ACC112 (cell line): Measurements from ENCODE around the gene KIRREL2.

ENCODE experiments used
- H2AFZ ChIP-seq: fragments of 200-600 bp; sonication (generic); one replicate; pipeline ENCODE4 v1.6.0; 2017; ENCODE audit warnings: antibody characterized with exemption, low read length; ENCODE audit not compliant: unreplicated experiment
- H3K27ac ChIP-seq: fragments of 200-600 bp; sonication (generic); 2 replicates; pipeline ENCODE4 v1.5.1; 2014; ENCODE audit warnings: low read depth, mild to moderate bottlenecking, antibody characterized with exemption, low read length, moderate library complexity
- H3K27me3 ChIP-seq: fragments of 200-600 bp; sonication (generic); 2 replicates; pipeline ENCODE4 v1.6.1; 2014; ENCODE audit warnings: mild to moderate bottlenecking, antibody characterized with exemption, low read length, moderate library complexity, mixed read lengths; ENCODE audit not compliant: insufficient read depth
- H3K36me3 ChIP-seq: fragments of 200-600 bp; sonication (generic); 2 replicates; pipeline ENCODE4 v1.6.1; 2016; ENCODE audit warnings: mild to moderate bottlenecking, antibody characterized with exemption, low read length, moderate library complexity, mixed read lengths; ENCODE audit not compliant: insufficient read depth
- H3K4me1 ChIP-seq: fragments of 200-600 bp; sonication (generic); one replicate; pipeline ENCODE4 v1.6.1; 2016; ENCODE audit warnings: low read length, mixed read lengths; ENCODE audit not compliant: insufficient read depth, unreplicated experiment, control insufficient read depth
- H3K4me3 ChIP-seq: fragments of 200-600 bp; sonication (generic); 2 replicates; pipeline ENCODE4 v1.5.1; 2014; ENCODE audit warnings: mild to moderate bottlenecking, low read depth, low read length
- H3K79me2 ChIP-seq: fragments of 200-600 bp; sonication (generic); one replicate; pipeline ENCODE4 v1.6.0; 2016; ENCODE audit warnings: low read length; ENCODE audit not compliant: control insufficient read depth, unreplicated experiment, insufficient read depth

Gene KIRREL2

GRCh38 chr19:35856546-35857149 is at the start of gene KIRREL2:
KIRREL2 (plus strand) TSS chr19:35856911; CDS start chr19:35857120, 209 bp downstream.
- peaks cover 3% of the 10 kb centered on the region for H3K4me1 ChIP-seq
- peaks cover 55% of the 10 kb centered on the region for H3K27me3 ChIP-seq
- peak within 1 kb of the TSS; percentile 78 for H3K4me3 ChIP-seq
- no peaks in the 10 kb centered on the region for H3K79me2 ChIP-seq
- no peak within 1 kb of the TSS for H3K27ac ChIP-seq
- H2AFZ ChIP-seq = no peak within 1 kb of the TSS
- no peaks in the 10 kb centered on the region for H3K36me3 ChIP-seq

- no peak overlapping the region for H3K4me3 ChIP-seq
- no peaks in the 10 kb centered on the region for H3K4me1 ChIP-seq
- no peaks in the 10 kb centered on the region for H3K36me3 ChIP-seq
- H3K27ac ChIP-seq = no peak overlapping the region
- no peak overlapping the region for H2AFZ ChIP-seq
- H3K27me3 ChIP-seq = peaks cover 13% of the 10 kb centered on the region
- H3K79me2 ChIP-seq = no peaks in the 10 kb centered on the region
These were observed 49.1 kb upstream of the KIRREL2 start for GRCh38 chr19:35807633-35808032.

GRCh38 chr19:35811317-35812219 is 45.1 kb upstream of the KIRREL2 start:
- no peak overlapping the region for H3K4me3 ChIP-seq
- peaks cover 9% of the 10 kb centered on the region for H3K27me3 ChIP-seq
- no peaks in the 10 kb centered on the region for H3K79me2 ChIP-seq
- no peak overlapping the region for H3K27ac ChIP-seq
- no peaks in the 10 kb centered on the region for H3K36me3 ChIP-seq
- no peak overlapping the region for H2AFZ ChIP-seq
- H3K4me1 ChIP-seq = no peaks in the 10 kb centered on the region

- no peaks in the 10 kb centered on the region for H3K36me3 ChIP-seq
- no peak within 1 kb of the TSS for H2AFZ ChIP-seq
- no peaks in the 10 kb centered on the region for H3K79me2 ChIP-seq
- H3K4me3 ChIP-seq = no peak within 1 kb of the TSS
- H3K27me3 ChIP-seq = peaks cover 9% of the 10 kb centered on the region
- no peak within 1 kb of the TSS for H3K27ac ChIP-seq
- no peaks in the 10 kb centered on the region for H3K4me1 ChIP-seq
These were observed 44.3 kb upstream of the KIRREL2 start, which contains the start of gene PRODH2 for GRCh38 chr19:35812220-35813042. PRODH2 (minus strand) TSS chr19:35812845; CDS start chr19:35812805, 40 bp downstream.

- H2AFZ ChIP-seq = no peak overlapping the region
- no peaks in the 10 kb centered on the region for H3K79me2 ChIP-seq
These were observed 43.4 kb upstream of the KIRREL2 start for GRCh38 chr19:35813043-35813890.

GRCh38 chr19:35816262-35816661 is 40.4 kb upstream of the KIRREL2 start:
- Histone ChIP-seq H3K36me3 (no peaks in the 10 kb centered on the region), H3K4me1 (no peaks in the 10 kb centered on the region), H3K79me2 (no peaks in the 10 kb centered on the region), H3K27me3 (peaks cover 5% of the 10 kb centered on the region; the same call in 1 of the 2 replicates), H2AFZ (no peak overlapping the region), H3K27ac (no peak overlapping the region), H3K4me3 (no peak overlapping the region)

More at GRCh38 chr19:35813043-35813890, 43.4 kb upstream of the KIRREL2 start:
- H3K36me3 ChIP-seq = no peaks in the 10 kb centered on the region
- no peak overlapping the region for H3K4me3 ChIP-seq
- H3K4me1 ChIP-seq = no peaks in the 10 kb centered on the region
- H3K27me3 ChIP-seq = peaks cover 9% of the 10 kb centered on the region
- no peak overlapping the region for H3K27ac ChIP-seq

- peaks cover 2% of the 10 kb centered on the region; the same call in 1 of the 2 replicates for H3K27me3 ChIP-seq
- no peaks in the 10 kb centered on the region for H3K4me1 ChIP-seq
These were observed 39.9 kb upstream of the KIRREL2 start for GRCh38 chr19:35816846-35817245.

GRCh38 chr19:35818445-35818844 is 38.3 kb upstream of the KIRREL2 start:
- H3K27ac ChIP-seq = no peak overlapping the region
- no peaks in the 10 kb centered on the region for H3K36me3 ChIP-seq
- no peak overlapping the region for H2AFZ ChIP-seq
- H3K4me1 ChIP-seq = no peaks in the 10 kb centered on the region
- H3K27me3 ChIP-seq = peaks cover 8% of the 10 kb centered on the region; the same call in 1 of the 2 replicates
- H3K4me3 ChIP-seq = no peak overlapping the region
- no peaks in the 10 kb centered on the region for H3K79me2 ChIP-seq

More at GRCh38 chr19:35816846-35817245, 39.9 kb upstream of the KIRREL2 start:
- H3K79me2 ChIP-seq = no peaks in the 10 kb centered on the region
- no peaks in the 10 kb centered on the region for H3K36me3 ChIP-seq
- no peak overlapping the region for H3K27ac ChIP-seq
- H3K4me3 ChIP-seq = no peak overlapping the region
- no peak overlapping the region for H2AFZ ChIP-seq

- H3K27me3 ChIP-seq = peaks cover 23% of the 10 kb centered on the region
- no peak overlapping the region for H2AFZ ChIP-seq
- no peaks in the 10 kb centered on the region for H3K36me3 ChIP-seq
- H3K4me1 ChIP-seq = no peaks in the 10 kb centered on the region
- no peak overlapping the region for H3K4me3 ChIP-seq
- no peaks in the 10 kb centered on the region for H3K79me2 ChIP-seq
- no peak overlapping the region for H3K27ac ChIP-seq
These were observed 34.1 kb upstream of the KIRREL2 start for GRCh38 chr19:35822579-35822978.
